NCI-H2171 treated with DMSO at 0.1 percent for 48 hours (cell line): Measurements from ENCODE around the gene GON7.

ENCODE experiments used
- DNase-seq: peaks from one replicate; lab custom pipeline; 2025; lab: John Stamatoyannopoulos, UW

GON7 gene

DNA sequence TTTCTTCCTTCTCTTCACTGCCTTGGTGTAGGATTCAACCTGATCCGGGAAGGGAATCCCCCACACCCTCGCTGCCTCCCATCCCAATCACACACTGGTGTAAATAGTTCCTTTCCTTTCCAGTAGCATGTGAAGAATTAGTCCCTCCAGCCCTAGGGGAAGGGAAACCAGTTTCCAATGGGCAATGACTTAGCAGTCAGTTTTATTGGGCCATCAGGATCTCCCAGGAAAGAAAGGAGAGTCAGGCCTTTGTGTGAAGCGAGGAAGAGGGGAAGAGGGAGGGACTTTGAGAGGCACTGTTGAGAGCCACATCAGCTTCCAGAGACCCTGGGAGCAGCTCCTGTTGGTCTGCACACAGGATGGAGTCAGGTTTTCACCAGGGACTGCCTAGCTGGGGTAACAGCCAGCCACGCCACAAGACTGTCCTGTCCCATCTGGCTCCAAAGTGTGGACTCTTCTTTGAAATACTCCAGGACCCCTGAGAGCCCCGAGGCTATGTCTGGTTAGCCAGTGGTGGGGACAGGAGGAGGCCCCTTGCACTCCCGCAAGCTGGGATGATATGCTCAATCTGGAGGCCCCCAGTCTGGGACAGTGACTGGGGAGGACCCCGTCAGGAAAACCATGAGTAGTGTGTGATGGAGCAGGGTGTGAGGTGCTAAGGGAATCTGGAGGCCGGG is 50.0 kb downstream of the GON7 start:
- no peak for DNase-seq

DNA sequence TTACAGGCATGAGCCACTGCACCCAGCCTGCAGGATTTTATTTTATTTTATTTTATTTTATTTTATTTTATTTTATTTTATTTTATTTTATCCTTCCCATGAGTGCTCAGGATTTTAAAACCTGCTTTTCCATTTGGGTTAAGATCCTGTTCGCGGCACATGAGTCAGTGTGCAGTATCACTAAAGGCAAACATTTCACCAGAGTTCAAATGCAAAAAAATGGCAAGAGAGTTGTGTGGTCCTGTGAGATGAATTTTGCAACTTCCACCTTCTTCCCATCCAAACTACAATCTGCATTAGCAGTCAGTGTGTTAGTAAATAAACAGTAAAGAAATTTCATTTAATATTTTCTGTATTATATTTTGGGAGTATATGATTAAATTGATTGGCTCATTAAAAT is 51.2 kb downstream of the GON7 start:
- no peak for DNase-seq

DNA sequence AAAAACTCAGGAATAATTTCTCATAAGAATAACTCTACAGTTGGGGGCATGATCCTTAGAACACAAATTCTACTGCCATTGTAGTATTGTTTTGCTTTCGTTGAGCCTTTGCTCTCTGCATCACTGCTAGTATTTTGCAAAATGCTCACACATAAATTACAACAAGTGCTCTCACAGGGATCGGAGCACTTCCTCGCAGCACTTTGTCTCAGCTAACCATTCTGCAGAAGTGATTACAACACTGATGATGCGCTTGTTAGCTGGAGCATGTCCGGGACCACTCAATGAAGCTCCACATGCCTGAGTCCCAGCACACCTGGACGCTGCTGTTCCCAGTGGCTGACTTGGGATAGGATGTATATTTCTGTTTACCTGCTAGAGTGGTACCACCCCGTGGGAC is 53.7 kb downstream of the GON7 start:
- no peak for DNase-seq
